Tibial artery (tissue), 4 donors: Measurements from ENCODE around the gene FAM241A.

Experiments
- DNase-seq, 2 donors: peaks; one replicate each; pipeline ENCODE4 v3.0.0-alpha.2; 2019
- H3K27ac ChIP-seq, 2 donors: fragments of 200-600 bp; sonication (generic) in 1 of 2; 1 replicate in 1 of 2; 2 replicates in 1 of 2; pipeline ENCODE4 v1.5.1; 2018 to 2019; ENCODE audit warnings: mild to moderate bottlenecking in 1 of 2
- H3K27me3 ChIP-seq, 2 donors: fragments of 200-600 bp; sonication (generic) in 1 of 2; one replicate each; pipeline versions ENCODE4 v1.5.1 to v1.6.0; 2016 to 2019
- H3K36me3 ChIP-seq, 3 donors: fragments of 200-600 bp; sonication (generic) in 2 of 3; one replicate each; pipeline ENCODE4 v1.5.1; 2016 to 2019; ENCODE audit warnings: mild to moderate bottlenecking in 2 of 3
- H3K4me1 ChIP-seq, 4 donors: fragments of 200-600 bp; sonication (generic) in 2 of 4; 1 replicate in 3 of 4; 2 replicates in 1 of 4; pipeline ENCODE4 v1.5.1; 2016 to 2019
- H3K4me3 ChIP-seq, 2 donors: fragments of 200-600 bp; sonication (generic) in 1 of 2; 1 replicate in 1 of 2; 2 replicates in 1 of 2; pipeline ENCODE4 v1.5.1; 2018 to 2019; ENCODE audit warnings: mild to moderate bottlenecking in 2 of 2
- H3K9me3 ChIP-seq, 3 donors: fragments of 200-600 bp; sonication (generic) in 1 of 3; one replicate each; pipeline ENCODE4 v1.5.1; 2016 to 2019
- CTCF ChIP-seq, 2 experiments: fragments of 200-600 bp in 1 of 2; fragments of 450-650 bp in 1 of 2; IDR thresholded peaks; one replicate each; pipeline ENCODE4 v1.5.1; 2017 to 2019; ENCODE audit warnings: antibody characterized with exemption in 2 of 2, mild to moderate bottlenecking in 1 of 2, moderate library complexity in 1 of 2
- intact Hi-C: fragments of 100-400 bp; cut with DNase I; formaldehyde crosslinking; loops from one replicate; pipeline ENCODE4 v1.15.0; 2023; ENCODE audit warnings: low total_unique reads

FAM241A gene

GRCh38 chr4:112114452-112114851 lies 30.8 kb upstream of the FAM241A start:
- Histone ChIP-seq H3K27ac (no peak overlapping the region), H3K9me3 (no peaks in the 10 kb centered on the region), H3K4me3 (no peak overlapping the region), H3K36me3 (no peaks in the 10 kb centered on the region), H3K27me3 (no peaks in the 10 kb centered on the region), H3K4me1 (peaks cover 0 to 3% (median under 1%) of the 10 kb centered on the region in 4 donors)
- intact Hi-C loops: no loop called here
- no peak for TF ChIP-seq CTCF (IDR thresholded peaks at IDR 0.05)
- no peak for DNase-seq

- no peaks in the 10 kb centered on the region for H3K36me3 ChIP-seq
- intact Hi-C loops: no loop called here
- no peak overlapping the region for H3K4me3 ChIP-seq
- no peaks in the 10 kb centered on the region for H3K4me1 ChIP-seq
- no peaks in the 10 kb centered on the region for H3K27me3 ChIP-seq
- no peak for DNase-seq
- no peaks in the 10 kb centered on the region for H3K9me3 ChIP-seq
- H3K27ac ChIP-seq: no peak overlapping the region
- no peak for TF ChIP-seq CTCF (IDR thresholded peaks at IDR 0.05)
Observed at GRCh38 chr4:112118742-112119352, 26.4 kb upstream of the FAM241A start.

GRCh38 chr4:112119353-112119783 lies 25.9 kb upstream of the FAM241A start:
- no peaks in the 10 kb centered on the region for H3K9me3 ChIP-seq
- no peaks in the 10 kb centered on the region for H3K27me3 ChIP-seq
- intact Hi-C loops: no loop called here
- no peaks in the 10 kb centered on the region for H3K4me1 ChIP-seq
- no peak for TF ChIP-seq CTCF (IDR thresholded peaks at IDR 0.05)
- no peak overlapping the region for H3K27ac ChIP-seq
- H3K36me3 ChIP-seq: no peaks in the 10 kb centered on the region
- DNase-seq: no peak
- no peak overlapping the region for H3K4me3 ChIP-seq

GRCh38 chr4:112120021-112120420 lies 25.2 kb upstream of the FAM241A start:
- Histone ChIP-seq H3K9me3 (no peaks in the 10 kb centered on the region), H3K4me3 (no peak overlapping the region), H3K4me1 (no peaks in the 10 kb centered on the region), H3K27me3 (no peaks in the 10 kb centered on the region), H3K36me3 (no peaks in the 10 kb centered on the region), H3K27ac (no peak overlapping the region)
- DNase-seq: no peak
- intact Hi-C loops: no loop called here
- no peak for TF ChIP-seq CTCF (IDR thresholded peaks at IDR 0.05)

DNA sequence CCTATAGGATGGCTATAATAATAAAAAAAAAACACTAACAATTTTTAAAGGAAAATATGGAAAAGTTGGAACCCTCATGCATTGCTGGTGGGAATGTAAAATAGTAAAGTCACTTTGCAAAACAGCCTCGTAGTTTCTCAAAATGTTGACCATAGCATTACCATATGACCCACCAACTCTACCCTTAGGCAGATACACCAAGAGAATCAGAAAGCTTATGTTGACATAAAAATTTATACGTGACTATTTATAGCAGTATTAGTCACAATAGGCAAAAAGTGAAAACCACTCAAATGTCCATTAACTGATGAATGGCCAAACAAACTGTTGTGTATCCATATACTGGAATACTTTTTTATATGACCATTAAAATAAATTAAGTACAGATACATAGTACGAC lies 19.8 kb upstream of the FAM241A start:
- no peaks in the 10 kb centered on the region for H3K9me3 ChIP-seq
- H3K4me1 ChIP-seq: peaks cover 0 to 26% (median 0%) of the 10 kb centered on the region in 4 donors
- TF ChIP-seq CTCF (IDR thresholded peaks at IDR 0.05): no peak
- no peaks in the 10 kb centered on the region for H3K36me3 ChIP-seq
- no peak overlapping the region for H3K4me3 ChIP-seq
- intact Hi-C loops: no loop called here
- DNase-seq: no peak
- no peaks in the 10 kb centered on the region for H3K27me3 ChIP-seq
- H3K27ac ChIP-seq: no peak overlapping the region
